ENCODE measurements around the gene ABHD8. TPM values are rescaled to one million over a fixed set of nuclear protein-coding genes. Genes with fewer than 3 reads are reported as not detected.

The ABHD8 gene
- total and polyA plus RNA-seq, 2 donors (not counting 1 experiment from before 2014, with no cell fraction given), result 5.2 to 7.2 TPM

DNA sequence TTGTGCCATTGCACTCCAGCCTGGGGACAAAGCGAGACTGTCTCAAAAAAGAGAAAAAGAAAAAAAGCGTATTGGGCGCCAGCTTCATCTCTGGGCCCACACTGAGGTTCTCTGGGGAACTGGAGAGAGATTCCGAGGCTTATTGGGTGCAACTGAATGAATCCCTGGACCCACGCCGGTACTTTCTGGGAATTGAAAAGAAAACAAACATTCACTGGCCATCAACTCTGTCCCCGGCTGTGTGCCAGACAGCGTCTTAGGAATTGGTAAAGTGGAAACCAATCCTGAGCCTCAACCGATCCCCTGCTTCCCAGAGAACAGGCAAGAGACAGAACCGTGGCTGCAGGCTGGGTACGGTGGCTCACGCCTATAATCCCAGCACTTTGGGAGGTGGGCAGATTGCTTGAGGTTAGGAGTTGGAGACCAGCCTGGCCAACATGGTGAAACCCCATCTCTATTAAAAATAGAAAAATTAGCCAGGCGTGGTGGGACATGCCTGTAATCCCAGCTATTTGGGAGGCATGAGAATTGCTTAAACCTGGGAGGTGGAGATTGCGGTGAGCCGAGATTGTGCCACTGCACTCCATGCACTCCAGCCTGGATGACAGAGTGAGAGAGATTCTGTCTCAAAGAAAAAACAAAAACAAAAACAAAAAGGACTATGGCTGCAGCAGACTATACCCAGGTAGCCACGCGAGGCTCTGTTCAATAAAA, 22.8 kb upstream of the ABHD8 start:
- Mint-ChIP-seq H3K4me3 (no peak overlapping the region), H3K9me3 (ENCODE audit: insufficient read depth) (no peaks in the 10 kb centered on the region), H3K4me1 (peaks cover 13% of the 10 kb centered on the region), H3K27me3 (peaks cover 6% of the 10 kb centered on the region), H3K27ac (no peak overlapping the region)
- ATAC-seq (ENCODE audit: low read depth), result no peak
- H3K4me1 ChIP-seq (ENCODE audit: control insufficient read depth in 2 of 2, insufficient read depth in 2 of 2, low read length in 2 of 2), result peaks cover 13 to 17% of the 10 kb centered on the region in 2 donors
- no peak for DNase-seq
- no peak overlapping the region for H3K4me2 ChIP-seq (replicated peaks; ENCODE audit: low read depth, low read length, poor library complexity, severe bottlenecking)
- H3K9ac ChIP-seq (ENCODE audit: low read length), result no peak overlapping the region
- H3K27me3 ChIP-seq (replicated peaks in 1 of 4; ENCODE audit: control extremely low read depth in 1 of 4, control insufficient read depth in 3 of 4, insufficient read depth in 4 of 4, low read length in 3 of 4), result peaks cover 0 to 14% (median 1%) of the 10 kb centered on the region in 4 experiments
- H3K9me3 ChIP-seq (ENCODE audit: control extremely low read depth in 1 of 3, control insufficient read depth in 2 of 3, insufficient read depth in 1 of 3, low read length in 2 of 3), result no peaks in the 10 kb centered on the region
- intact Hi-C loops (cut with micrococcal nuclease), result no loop called here
- POLR2A ChIA-PET, result no interaction called here
- H3K27ac ChIP-seq (ENCODE audit: low read length in 2 of 2), result no peak overlapping the region
- CTCF ChIA-PET, result no interaction called here
- no peaks in the 10 kb centered on the region for H3K36me3 ChIP-seq (replicated peaks in 1 of 2; ENCODE audit: control extremely low read depth in 1 of 2, control insufficient read depth in 1 of 2, extremely low read depth in 1 of 2, insufficient read depth in 2 of 2, low read length in 1 of 2)
- no peak for TF ChIP-seq EZH2 (IDR thresholded peaks at IDR 0.05; ENCODE audit: borderline replicate concordance, insufficient read depth, low read depth, low read length, poor library complexity, severe bottlenecking)
- TF ChIP-seq, protein P1, sequence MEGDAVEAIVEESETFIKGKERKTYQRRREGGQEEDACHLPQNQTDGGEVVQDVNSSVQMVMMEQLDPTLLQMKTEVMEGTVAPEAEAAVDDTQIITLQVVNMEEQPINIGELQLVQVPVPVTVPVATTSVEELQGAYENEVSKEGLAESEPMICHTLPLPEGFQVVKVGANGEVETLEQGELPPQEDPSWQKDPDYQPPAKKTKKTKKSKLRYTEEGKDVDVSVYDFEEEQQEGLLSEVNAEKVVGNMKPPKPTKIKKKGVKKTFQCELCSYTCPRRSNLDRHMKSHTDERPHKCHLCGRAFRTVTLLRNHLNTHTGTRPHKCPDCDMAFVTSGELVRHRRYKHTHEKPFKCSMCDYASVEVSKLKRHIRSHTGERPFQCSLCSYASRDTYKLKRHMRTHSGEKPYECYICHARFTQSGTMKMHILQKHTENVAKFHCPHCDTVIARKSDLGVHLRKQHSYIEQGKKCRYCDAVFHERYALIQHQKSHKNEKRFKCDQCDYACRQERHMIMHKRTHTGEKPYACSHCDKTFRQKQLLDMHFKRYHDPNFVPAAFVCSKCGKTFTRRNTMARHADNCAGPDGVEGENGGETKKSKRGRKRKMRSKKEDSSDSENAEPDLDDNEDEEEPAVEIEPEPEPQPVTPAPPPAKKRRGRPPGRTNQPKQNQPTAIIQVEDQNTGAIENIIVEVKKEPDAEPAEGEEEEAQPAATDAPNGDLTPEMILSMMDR (IDR thresholded peaks at IDR 0.05), result no peak
- 97% methylated on average over 12 of the region's 17 CpGs for WGBS (ENCODE audit: insufficient coverage)
- no peaks in the 10 kb centered on the region for H3K79me2 ChIP-seq (ENCODE audit: control insufficient read depth, insufficient read depth, low read length)
- no peak overlapping the region for H2AFZ ChIP-seq (ENCODE audit: insufficient read depth, low read depth, low read length, poor library complexity, severe bottlenecking)
- no peak overlapping the region for H3K4me3 ChIP-seq (ENCODE audit: control extremely low read depth in 1 of 5, extremely low read depth in 1 of 5, insufficient read depth in 1 of 5, low read depth in 2 of 5, low read length in 4 of 5)
- peaks cover 8% of the 10 kb centered on the region for H4K20me1 ChIP-seq (ENCODE audit: control insufficient read depth, insufficient read depth, low read length, poor library complexity, severe bottlenecking)

DNA sequence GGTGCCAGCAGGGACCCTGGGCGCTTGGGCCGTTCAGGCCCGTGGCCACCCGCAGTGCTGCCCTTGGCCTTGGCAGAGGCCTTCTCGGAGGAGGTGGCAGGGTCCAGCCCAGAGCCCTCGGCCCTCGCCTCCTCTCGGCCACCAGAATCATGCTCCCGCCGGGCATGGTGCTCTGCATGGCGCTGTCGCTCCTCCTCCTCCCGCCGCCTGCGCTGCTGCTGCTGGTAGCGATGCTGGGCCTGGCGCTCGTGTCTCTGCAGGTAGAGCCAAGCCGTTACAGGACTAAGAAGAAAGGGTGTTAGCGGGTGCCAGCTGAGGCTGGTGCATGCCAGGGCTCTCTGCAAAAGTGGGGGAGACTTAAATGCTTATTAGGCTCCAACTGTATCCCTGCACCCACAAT, 21.9 kb upstream of the ABHD8 start:
- H3K4me1 Mint-ChIP-seq, result peaks cover 10% of the 10 kb centered on the region
- H3K4me2 ChIP-seq (replicated peaks; ENCODE audit: low read depth, low read length, poor library complexity, severe bottlenecking), result no peak overlapping the region
- H3K4me1 ChIP-seq (ENCODE audit: control insufficient read depth in 2 of 2, insufficient read depth in 2 of 2, low read length in 2 of 2), result peaks cover 13 to 17% of the 10 kb centered on the region in 2 donors
- no peak overlapping the region for H3K27ac Mint-ChIP-seq
- ATAC-seq (ENCODE audit: low read depth) (no peak), DNase-seq (no peak)
- H3K79me2 ChIP-seq (ENCODE audit: control insufficient read depth, insufficient read depth, low read length), result no peaks in the 10 kb centered on the region
- peaks cover 15% of the 10 kb centered on the region for H4K20me1 ChIP-seq (ENCODE audit: control insufficient read depth, insufficient read depth, low read length, poor library complexity, severe bottlenecking)
- no peak overlapping the region for H3K27ac ChIP-seq (ENCODE audit: low read length in 2 of 2)
- no peak overlapping the region for H3K4me3 Mint-ChIP-seq
- ChIA-PET POLR2A (interaction anchor here (0.7 kb wide), 1 partner anchor 1214 kb away, joined by 3 read pairs; no protein-coding TSS in a partner anchor), CTCF (no interaction called here)
- H3K9me3 ChIP-seq (ENCODE audit: control extremely low read depth in 1 of 3, control insufficient read depth in 2 of 3, insufficient read depth in 1 of 3, low read length in 2 of 3), result no peaks in the 10 kb centered on the region
- H3K9ac ChIP-seq (ENCODE audit: low read length), result no peak overlapping the region
- intact Hi-C loops (cut with micrococcal nuclease), result no loop called here
- WGBS (ENCODE audit: insufficient coverage), result 97% methylated on average over 18 of the region's 20 CpGs
- H2AFZ ChIP-seq (ENCODE audit: insufficient read depth, low read depth, low read length, poor library complexity, severe bottlenecking), result no peak overlapping the region
- TF ChIP-seq, protein P1 (IDR thresholded peaks at IDR 0.05), result no peak
- TF ChIP-seq EZH2 (IDR thresholded peaks at IDR 0.05; ENCODE audit: borderline replicate concordance, insufficient read depth, low read depth, low read length, poor library complexity, severe bottlenecking), result no peak
- H3K27me3 Mint-ChIP-seq, result no peaks in the 10 kb centered on the region
- H3K4me3 ChIP-seq (ENCODE audit: control extremely low read depth in 1 of 5, extremely low read depth in 1 of 5, insufficient read depth in 1 of 5, low read depth in 2 of 5, low read length in 4 of 5), result no peak overlapping the region
- H3K36me3 ChIP-seq (replicated peaks in 1 of 2; ENCODE audit: control extremely low read depth in 1 of 2, control insufficient read depth in 1 of 2, extremely low read depth in 1 of 2, insufficient read depth in 2 of 2, low read length in 1 of 2), result peaks cover 0 to 8% of the 10 kb centered on the region in 2 experiments
- H3K27me3 ChIP-seq (replicated peaks in 1 of 4; ENCODE audit: control extremely low read depth in 1 of 4, control insufficient read depth in 3 of 4, insufficient read depth in 4 of 4, low read length in 3 of 4), result peaks cover 0 to 6% (median 1%) of the 10 kb centered on the region in 4 experiments
- H3K9me3 Mint-ChIP-seq (ENCODE audit: insufficient read depth), result no peaks in the 10 kb centered on the region
